GM12865 (cell line): ENCODE measurements around the gene CACNB2.

Source experiments
- DNase-seq: peaks from one replicate; pipeline ENCODE4 v3.0.0; 2010; ENCODE audit warnings: low read depth
- H3K4me3 ChIP-seq: 2 replicates; pipeline ENCODE4 v1.5.1; 2011; ENCODE audit warnings: mild to moderate bottlenecking, low read depth, low read length, control low read depth
- TF ChIP-seq, protein P1 (sequence below): IDR thresholded peaks from 2 replicates; pipeline ENCODE4 v1.5.1; 2011; ENCODE audit warnings: low read length, control low read depth, low read depth, inconsistent platforms; ENCODE audit not compliant: insufficient read depth; ENCODE audit errors: missing control alignments

The CACNB2 gene

DNA sequence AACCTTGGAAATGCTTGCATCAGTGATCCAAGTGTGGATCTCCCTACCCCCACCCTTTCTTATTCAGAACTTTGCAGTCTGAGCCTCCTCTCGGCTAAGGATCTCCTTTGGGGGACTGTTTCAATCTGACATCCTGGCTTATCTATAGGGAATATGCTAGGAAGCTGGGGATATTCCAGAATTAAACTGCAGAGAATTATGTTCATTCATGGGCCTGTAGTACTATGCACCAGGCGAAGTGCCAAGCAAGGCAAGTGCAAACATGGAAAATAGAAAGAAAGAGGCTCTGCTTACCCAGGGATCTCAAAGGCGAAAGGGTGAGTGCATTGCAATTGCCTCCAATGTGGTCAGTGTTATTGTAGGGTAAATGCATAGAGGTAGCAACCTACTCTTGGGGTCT, 96.5 kb downstream of the CACNB2 start:
- no peak for DNase-seq
- TF ChIP-seq, protein P1, sequence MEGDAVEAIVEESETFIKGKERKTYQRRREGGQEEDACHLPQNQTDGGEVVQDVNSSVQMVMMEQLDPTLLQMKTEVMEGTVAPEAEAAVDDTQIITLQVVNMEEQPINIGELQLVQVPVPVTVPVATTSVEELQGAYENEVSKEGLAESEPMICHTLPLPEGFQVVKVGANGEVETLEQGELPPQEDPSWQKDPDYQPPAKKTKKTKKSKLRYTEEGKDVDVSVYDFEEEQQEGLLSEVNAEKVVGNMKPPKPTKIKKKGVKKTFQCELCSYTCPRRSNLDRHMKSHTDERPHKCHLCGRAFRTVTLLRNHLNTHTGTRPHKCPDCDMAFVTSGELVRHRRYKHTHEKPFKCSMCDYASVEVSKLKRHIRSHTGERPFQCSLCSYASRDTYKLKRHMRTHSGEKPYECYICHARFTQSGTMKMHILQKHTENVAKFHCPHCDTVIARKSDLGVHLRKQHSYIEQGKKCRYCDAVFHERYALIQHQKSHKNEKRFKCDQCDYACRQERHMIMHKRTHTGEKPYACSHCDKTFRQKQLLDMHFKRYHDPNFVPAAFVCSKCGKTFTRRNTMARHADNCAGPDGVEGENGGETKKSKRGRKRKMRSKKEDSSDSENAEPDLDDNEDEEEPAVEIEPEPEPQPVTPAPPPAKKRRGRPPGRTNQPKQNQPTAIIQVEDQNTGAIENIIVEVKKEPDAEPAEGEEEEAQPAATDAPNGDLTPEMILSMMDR: no peak
- no peak overlapping the region for H3K4me3 ChIP-seq

DNA sequence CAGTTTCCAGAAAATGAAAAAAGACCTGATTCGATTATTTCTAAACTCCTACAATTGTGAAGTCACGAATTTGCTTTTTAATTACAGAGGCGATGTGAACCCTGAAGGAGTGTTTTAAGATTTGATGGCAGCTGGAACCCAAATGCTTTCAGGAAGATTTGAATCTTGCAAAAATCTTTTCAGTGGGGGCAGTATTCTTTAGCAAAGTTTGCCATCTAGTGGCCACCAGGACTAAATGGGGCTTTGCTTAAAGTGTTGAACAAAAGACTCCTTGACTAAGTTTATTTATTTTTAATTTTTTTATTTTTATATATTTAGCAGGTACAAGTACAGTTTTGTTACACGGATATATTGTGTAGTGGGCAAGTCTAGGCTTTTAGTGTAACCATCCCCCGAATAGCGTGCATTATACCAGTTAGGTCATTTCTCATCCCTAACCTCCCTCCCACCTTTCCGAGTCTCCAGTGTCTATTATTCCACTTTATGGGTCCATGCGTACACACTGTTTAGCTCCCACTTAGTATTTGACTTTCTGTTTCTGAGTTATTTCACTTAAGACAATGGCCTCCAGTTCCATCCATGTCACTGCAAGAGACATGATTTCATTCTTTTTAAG, 98.8 kb downstream of the CACNB2 start:
- H3K4me3 ChIP-seq: no peak overlapping the region
- TF ChIP-seq, protein P1: peak; percentile 44
- DNase-seq: peak; percentile 36

DNA sequence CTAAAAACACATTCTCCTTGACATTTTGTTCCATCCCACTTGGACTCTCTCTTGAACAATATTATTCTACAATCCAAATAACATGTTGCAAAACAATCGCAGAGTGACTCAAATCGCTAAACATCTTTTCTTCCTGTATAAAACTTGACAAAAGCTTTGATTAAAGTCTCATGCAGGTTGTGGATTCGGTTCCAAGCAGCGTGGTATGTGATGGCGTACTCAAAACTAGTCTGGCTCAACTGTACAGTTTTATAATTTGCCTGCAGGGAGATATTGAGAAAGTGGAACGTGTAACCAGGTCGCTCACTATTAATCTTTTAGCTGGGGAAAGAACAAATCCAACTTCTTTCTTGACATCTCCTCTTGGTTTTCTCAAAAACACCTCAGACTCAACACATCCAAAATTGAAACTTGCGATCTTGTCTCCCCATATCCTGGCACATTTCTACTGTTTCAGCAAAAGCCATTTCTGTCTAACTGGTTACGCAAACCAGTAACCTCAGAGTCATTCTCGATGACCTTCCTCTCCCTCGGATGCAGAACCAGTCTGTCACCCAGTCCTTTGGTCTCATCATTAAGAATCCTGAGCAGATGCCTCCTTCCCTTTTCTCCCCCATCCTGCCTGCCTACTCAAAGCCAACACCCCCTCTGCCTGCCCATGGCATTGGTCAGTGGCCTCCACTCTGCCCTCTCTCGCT, 100.1 kb downstream of the CACNB2 start:
- TF ChIP-seq, protein P1: no peak
- no peak overlapping the region for H3K4me3 ChIP-seq
- DNase-seq: no peak

DNA sequence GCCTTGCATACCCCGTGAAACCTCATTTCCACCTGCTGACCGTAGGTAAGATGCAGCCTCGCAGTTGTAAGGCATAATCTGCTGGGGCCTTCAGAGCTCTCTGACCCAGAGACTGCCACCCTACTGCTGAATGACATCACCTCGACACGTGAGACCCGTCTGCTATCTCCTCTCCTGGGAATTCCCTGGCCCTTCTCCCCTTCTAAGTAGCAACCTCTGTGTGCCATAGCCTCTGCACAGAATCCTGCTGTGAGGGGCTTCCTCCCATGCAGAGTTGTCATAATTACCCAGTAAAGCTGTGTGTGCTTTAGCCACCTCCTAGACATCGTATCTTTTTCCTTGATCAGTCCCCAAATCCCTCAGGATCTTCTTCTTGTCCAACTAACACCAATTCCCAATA, 106.7 kb downstream of the CACNB2 start:
- no peak overlapping the region for H3K4me3 ChIP-seq
- no peak for DNase-seq
- TF ChIP-seq, protein P1: no peak

DNA sequence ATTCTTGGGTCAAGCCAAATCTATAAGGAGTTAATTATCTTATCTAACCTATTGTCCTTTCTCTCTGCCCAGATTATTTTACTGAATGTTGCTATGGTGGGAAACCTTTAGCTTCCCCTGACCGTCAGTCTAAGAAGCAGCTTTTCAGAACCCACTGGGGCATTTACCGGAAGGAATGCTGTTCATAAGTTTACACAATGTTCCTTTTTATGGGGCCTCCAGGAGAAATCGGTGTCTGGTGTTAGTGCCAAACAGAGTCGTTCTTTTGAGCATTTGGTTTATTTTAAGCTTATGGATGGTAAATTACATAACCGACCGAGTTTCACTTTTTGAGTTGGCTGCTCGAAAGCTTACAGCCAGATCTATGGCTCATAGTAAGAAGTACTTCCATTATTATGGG, 111.9 kb downstream of the CACNB2 start:
- DNase-seq: no peak
- H3K4me3 ChIP-seq: no peak overlapping the region
- TF ChIP-seq, protein P1: no peak

DNA sequence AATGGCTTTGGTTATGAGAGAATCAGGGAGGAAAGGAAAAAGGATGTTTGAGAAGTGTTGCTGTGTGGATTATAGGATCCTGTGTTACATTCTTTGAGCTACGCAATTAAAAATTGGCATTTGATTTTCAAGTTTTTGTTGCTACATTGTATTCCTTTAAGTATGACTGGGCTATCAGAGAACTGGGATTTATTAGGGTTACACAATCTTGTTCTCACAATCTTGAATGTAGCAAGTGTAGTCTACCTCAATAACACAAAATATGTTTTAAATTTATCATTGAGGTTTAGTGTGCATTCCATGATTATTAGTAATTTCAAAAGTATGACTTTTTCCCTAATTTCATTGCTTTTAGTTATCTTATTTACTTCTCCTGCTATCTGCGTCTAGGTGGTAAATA, 113.9 kb downstream of the CACNB2 start:
- TF ChIP-seq, protein P1: no peak
- no peak overlapping the region for H3K4me3 ChIP-seq
- no peak for DNase-seq

DNA sequence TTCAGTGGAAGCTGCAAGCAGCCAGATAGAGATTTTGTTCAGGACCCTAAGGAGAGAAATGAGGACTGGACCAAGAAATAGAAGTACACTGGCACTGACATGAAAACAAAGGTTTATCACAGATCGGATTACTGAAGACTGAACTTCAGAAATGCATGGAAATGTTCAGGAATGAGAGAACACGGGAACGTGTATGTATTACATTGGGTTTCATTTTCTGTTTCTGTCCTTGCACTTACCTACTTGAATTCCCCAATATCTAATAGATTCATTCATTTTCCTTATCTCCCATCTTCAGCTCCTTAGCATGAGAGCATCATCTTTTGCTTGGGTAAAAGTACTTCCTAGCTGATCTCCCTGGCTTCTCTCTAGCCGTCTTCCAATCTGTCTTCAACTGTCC, 114.5 kb downstream of the CACNB2 start:
- no peak for DNase-seq
- no peak overlapping the region for H3K4me3 ChIP-seq
- TF ChIP-seq, protein P1: no peak
